OCI-LY3 (cell line): ENCODE data around the gene NCAPG2.

ENCODE experiments used
- CTCF ChIP-seq: fragments of 200-600, 300-600 bp; sonication (generic); IDR thresholded peaks from 2 replicates; pipeline ENCODE4 v1.5.1; 2014; ENCODE audit warnings: antibody characterized with exemption, low read length, low read depth
- EZH2phosphoT487 ChIP-seq: fragments of 200-600 bp; shearing (Covaris generic); IDR thresholded peaks from 2 replicates; pipeline ENCODE4 v1.6.1; 2018; ENCODE audit warnings: antibody characterized with exemption, mixed run types, low read depth

GRCh38 chr7:158687406-158687805, 17.2 kb downstream of the NCAPG2 start:
- TF ChIP-seq CTCF = no peak
- TF ChIP-seq EZH2phosphoT487 = no peak
